Suprapubic skin (tissue), 4 donors: Measurements from ENCODE around the gene TOMM40L.

Experiments used
- CTCF ChIP-seq, 2 donors: fragments of 200-600 bp in 1 of 2; fragments of 450-650 bp in 1 of 2; sonication (generic) in 1 of 2; IDR thresholded peaks; one replicate each; pipeline ENCODE4 v1.5.1; 2016 to 2019; ENCODE audit warnings: antibody characterized with exemption in 2 of 2, mild to moderate bottlenecking in 1 of 2, moderate library complexity in 1 of 2
- EP300 ChIP-seq: sonication (generic); formaldehyde crosslinking; IDR thresholded peaks from one replicate; pipeline ENCODE4 v1.6.1; 2017; ENCODE audit warnings: antibody characterized with exemption
- POLR2A ChIP-seq, 2 donors: fragments of 450-650 bp; IDR thresholded peaks; one replicate each; pipeline ENCODE4 v1.6.1; 2017; ENCODE audit warnings: antibody characterized with exemption in 2 of 2, mild to moderate bottlenecking in 2 of 2, moderate library complexity in 2 of 2
- POLR2AphosphoS5 ChIP-seq, 3 donors: sonication (generic); formaldehyde crosslinking; IDR thresholded peaks; one replicate each; pipeline ENCODE4 v1.6.1; 2017; ENCODE audit warnings: antibody characterized with exemption in 3 of 3

GRCh38 chr1:161177936-161178244, 48.0 kb upstream of the TOMM40L start:
- TF ChIP-seq CTCF (IDR thresholded peaks at IDR 0.05): no peak
- TF ChIP-seq EP300: no peak
- TF ChIP-seq POLR2A (IDR thresholded peaks at IDR 0.05): no peak
- TF ChIP-seq POLR2AphosphoS5 (IDR thresholded peaks at IDR 0.05): no peak
